MCF 10A (cell line): ENCODE results near the gene ANP32B. TPM values are rescaled to one million over a fixed set of nuclear protein-coding genes. Genes with fewer than 3 reads are reported as not detected.

Experiments used
- BruUV-seq: library from RNA; stranded (reverse); fragments of 400-500 nt; replicated peaks from 2 replicates; lab custom pipeline; 2021; lab: Mats Ljungman, UMichigan
- CTCF ChIA-PET: fragments of 300-600 bp; sonication (Branson Sonifier 250); formaldehyde crosslinking; extraction: SDS; loops from one replicate; lab custom pipeline; 2021; ENCODE audit warnings: antibody characterized with exemption, inconsistent platforms; lab: Yijun Ruan, JAX
- POLR2A ChIA-PET: fragments of 300-600, 350-650 bp; sonication (Branson Sonifier 250); formaldehyde crosslinking; extraction: SDS; loops from one replicate; lab custom pipeline; 2020; ENCODE audit warnings: antibody characterized with exemption, inconsistent platforms; lab: Yijun Ruan, JAX
- DNase-seq: peaks from one replicate; pipeline ENCODE4 v3.0.0-alpha.2; 2018; ENCODE audit not compliant: unreplicated experiment
- H3K27ac Mint-ChIP-seq: one replicate; pipeline ENCODE4 v1.8.0; 2022; ENCODE audit warnings: mild to moderate bottlenecking, low read depth, mixed read lengths; ENCODE audit not compliant: unreplicated experiment
- H3K27me3 Mint-ChIP-seq: one replicate; pipeline ENCODE4 v1.8.0; 2022; ENCODE audit warnings: mixed read lengths; ENCODE audit not compliant: insufficient read depth, unreplicated experiment
- H3K36me3 Mint-ChIP-seq: one replicate; pipeline ENCODE4 v1.8.0; 2022; ENCODE audit warnings: mild to moderate bottlenecking, moderate library complexity, mixed read lengths; ENCODE audit not compliant: insufficient read depth, unreplicated experiment
- H3K4me1 Mint-ChIP-seq: one replicate; pipeline ENCODE4 v1.8.0; 2022; ENCODE audit warnings: mixed read lengths; ENCODE audit not compliant: insufficient read depth, unreplicated experiment
- H3K4me3 Mint-ChIP-seq: one replicate; pipeline ENCODE4 v1.8.0; 2022; ENCODE audit warnings: mild to moderate bottlenecking, moderate library complexity, mixed read lengths; ENCODE audit not compliant: unreplicated experiment
- H3K9me3 Mint-ChIP-seq: one replicate; pipeline ENCODE4 v1.8.0; 2022; ENCODE audit warnings: mixed read lengths; ENCODE audit not compliant: unreplicated experiment
- intact Hi-C: fragments of 100-400 bp; cut with micrococcal nuclease; formaldehyde crosslinking; loops from 2 replicates; pipeline ENCODE4 v1.14.1; 2022
- total RNA-seq: library from RNA; stranded (reverse); gene quantifications from 2 replicates; pipeline ENCODE4 v1.2.3, GENCODE V29; 2022
- TF ChIP-seq, protein P1 (sequence below): fragments of 200-600 bp; IDR thresholded peaks from one replicate; pipeline ENCODE4 v1.8.0; 2022; ENCODE audit warnings: antibody characterized with exemption, mild to moderate bottlenecking; ENCODE audit not compliant: unreplicated experiment

The ANP32B gene
- total RNA-seq, 1 experiment from 2014 or later, result 245 TPM

DNA sequence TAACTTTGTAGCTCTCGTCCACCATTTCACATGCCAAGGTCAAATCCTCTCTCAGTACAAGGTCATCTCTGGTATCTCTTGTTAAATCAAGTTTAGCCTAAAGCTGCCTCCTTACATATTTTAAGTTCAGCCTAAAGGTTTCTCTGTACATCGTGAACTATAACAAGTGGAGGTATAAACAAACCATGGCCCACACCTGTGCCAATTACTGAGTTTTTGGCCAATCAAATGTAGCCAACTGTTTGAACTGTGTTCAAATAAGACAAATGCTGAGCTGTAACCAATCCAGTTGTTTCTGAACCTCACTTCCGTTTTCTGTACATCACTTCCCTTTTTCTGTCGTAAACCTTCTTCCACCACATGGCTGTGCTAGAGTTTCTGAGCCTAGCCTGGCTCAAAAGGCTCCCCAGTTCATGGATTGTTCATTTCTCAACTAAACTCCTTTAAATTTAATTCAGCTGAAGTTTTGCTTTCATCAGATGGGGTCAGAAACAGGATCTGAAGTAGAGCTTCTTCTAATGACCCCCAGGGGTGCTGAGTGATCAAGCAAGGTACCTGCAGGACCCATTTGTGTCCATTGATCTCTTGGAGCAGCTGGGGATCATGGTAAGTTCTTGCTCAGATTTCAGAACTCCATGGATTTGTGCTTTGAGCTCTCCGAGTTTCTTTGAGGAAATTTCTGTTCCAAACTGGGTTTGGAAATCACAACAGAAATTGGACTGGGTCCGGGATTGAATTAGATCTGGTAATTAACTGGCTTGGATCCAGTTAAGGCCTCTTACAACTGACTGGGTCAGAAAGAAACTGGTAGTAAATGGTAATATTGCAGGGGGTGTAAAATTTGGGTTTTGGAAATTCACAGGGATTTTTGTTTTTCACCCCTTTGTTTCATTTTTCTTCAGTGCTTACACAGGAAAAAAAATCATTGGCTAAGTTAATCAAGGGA lies 62.4 kb downstream of the ANP32B start:
- BruUV-seq, result TSS peak; percentile 52
- no peak for DNase-seq
- intact Hi-C loops, result no loop called here
- ChIA-PET POLR2A (interaction anchor here (0.7 to 1.4 kb wide), 2 partner anchors 14 to 17 kb away, joined by 3 read pairs; no protein-coding TSS in a partner anchor), CTCF (interaction anchor here (0.6 to 1.8 kb wide), 6 partner anchors 8 to 121 kb away, joined by 3 to 7 read pairs (median 4); no protein-coding TSS in a partner anchor)
- H3K4me3 Mint-ChIP-seq, result no peak overlapping the region
- no peaks in the 10 kb centered on the region for H3K9me3 Mint-ChIP-seq
- TF ChIP-seq, protein P1, sequence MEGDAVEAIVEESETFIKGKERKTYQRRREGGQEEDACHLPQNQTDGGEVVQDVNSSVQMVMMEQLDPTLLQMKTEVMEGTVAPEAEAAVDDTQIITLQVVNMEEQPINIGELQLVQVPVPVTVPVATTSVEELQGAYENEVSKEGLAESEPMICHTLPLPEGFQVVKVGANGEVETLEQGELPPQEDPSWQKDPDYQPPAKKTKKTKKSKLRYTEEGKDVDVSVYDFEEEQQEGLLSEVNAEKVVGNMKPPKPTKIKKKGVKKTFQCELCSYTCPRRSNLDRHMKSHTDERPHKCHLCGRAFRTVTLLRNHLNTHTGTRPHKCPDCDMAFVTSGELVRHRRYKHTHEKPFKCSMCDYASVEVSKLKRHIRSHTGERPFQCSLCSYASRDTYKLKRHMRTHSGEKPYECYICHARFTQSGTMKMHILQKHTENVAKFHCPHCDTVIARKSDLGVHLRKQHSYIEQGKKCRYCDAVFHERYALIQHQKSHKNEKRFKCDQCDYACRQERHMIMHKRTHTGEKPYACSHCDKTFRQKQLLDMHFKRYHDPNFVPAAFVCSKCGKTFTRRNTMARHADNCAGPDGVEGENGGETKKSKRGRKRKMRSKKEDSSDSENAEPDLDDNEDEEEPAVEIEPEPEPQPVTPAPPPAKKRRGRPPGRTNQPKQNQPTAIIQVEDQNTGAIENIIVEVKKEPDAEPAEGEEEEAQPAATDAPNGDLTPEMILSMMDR, result no peak
- no peaks in the 10 kb centered on the region for H3K4me1 Mint-ChIP-seq
- H3K27me3 Mint-ChIP-seq, result no peaks in the 10 kb centered on the region
- no peak overlapping the region for H3K27ac Mint-ChIP-seq
- H3K36me3 Mint-ChIP-seq, result no peaks in the 10 kb centered on the region

DNA sequence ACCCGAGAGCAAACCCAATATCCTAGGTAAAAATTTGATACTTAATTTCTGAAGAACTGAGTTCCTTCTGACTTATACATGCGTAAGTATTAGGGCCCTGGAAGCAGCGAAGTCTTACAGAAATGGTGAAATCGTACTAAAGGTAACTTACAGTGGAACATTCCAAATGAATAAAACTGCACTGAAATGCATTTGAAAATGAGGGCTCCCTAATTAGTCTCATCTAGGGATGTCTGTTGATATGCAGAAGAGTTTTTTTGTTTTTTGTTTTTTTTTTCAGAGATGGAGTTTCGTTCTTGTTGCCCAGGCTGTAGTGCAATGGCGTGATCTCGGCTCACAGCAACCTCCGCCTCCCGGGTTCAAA lies 63.0 kb downstream of the ANP32B start:
- BruUV-seq, result no TSS peak
- TF ChIP-seq, protein P1, result no peak
- Mint-ChIP-seq H3K9me3 (no peaks in the 10 kb centered on the region), H3K4me1 (no peaks in the 10 kb centered on the region), H3K4me3 (no peak overlapping the region), H3K36me3 (no peaks in the 10 kb centered on the region), H3K27ac (no peak overlapping the region), H3K27me3 (no peaks in the 10 kb centered on the region)
- POLR2A ChIA-PET, result interaction anchor here (2.3 kb wide), 1 partner anchor 11 kb away, joined by 8 read pairs; the partner anchor contains the start of gene NANS
- CTCF ChIA-PET, result interaction anchor here (0.9 kb wide), 1 partner anchor 27 kb away, joined by 3 read pairs; no protein-coding TSS in a partner anchor
- intact Hi-C loops, result no loop called here
- no peak for DNase-seq

DNA sequence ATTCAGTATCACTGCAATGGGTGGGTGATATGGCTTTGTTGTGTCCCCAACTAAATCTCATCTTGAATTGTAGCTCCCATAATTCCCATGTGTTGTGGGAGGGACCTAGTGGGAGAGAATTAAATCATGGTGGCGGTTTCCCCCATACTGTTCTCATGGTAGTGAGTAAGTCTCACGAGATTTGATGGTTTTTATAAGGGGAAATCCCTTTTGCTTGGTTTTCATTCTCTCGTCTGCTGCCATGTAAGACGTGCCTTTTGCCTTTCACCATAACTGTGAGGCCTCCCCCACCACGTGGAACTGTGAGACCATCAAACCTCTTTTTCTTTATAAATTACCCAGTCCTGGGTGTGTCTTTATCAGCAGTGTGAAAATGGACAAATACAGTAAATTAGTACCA lies 63.9 kb downstream of the ANP32B start:
- POLR2A ChIA-PET, result interaction anchor here (0.5 to 2.3 kb wide), 2 partner anchors 11 to 54 kb away, joined by 3 to 8 read pairs; partner anchors contain the start of gene NANS

More for the DNA sequence above, 63.9 kb downstream of the ANP32B start:
- no peak overlapping the region for H3K27ac Mint-ChIP-seq
- CTCF ChIA-PET, result interaction anchor here (0.6 to 1.3 kb wide), 3 partner anchors 10 to 27 kb away, joined by 3 read pairs; no protein-coding TSS in a partner anchor
- H3K36me3 Mint-ChIP-seq, result no peaks in the 10 kb centered on the region
- TF ChIP-seq, protein P1, result no peak
- no peak overlapping the region for H3K4me3 Mint-ChIP-seq
- no peaks in the 10 kb centered on the region for H3K9me3 Mint-ChIP-seq
- BruUV-seq, result no TSS peak
- intact Hi-C loops, result no loop called here
- DNase-seq, result no peak
- H3K27me3 Mint-ChIP-seq, result no peaks in the 10 kb centered on the region
- no peaks in the 10 kb centered on the region for H3K4me1 Mint-ChIP-seq
